HG02610 (cell line): ENCODE measurements around the gene SMARCAD1.

Experiments
- ATAC-seq: cut with Tn5 transposase; IDR thresholded peaks from one replicate; pipeline ENCODE4 v1.9.1; 2021; ENCODE audit warnings: mild to moderate bottlenecking, moderate library complexity; ENCODE audit not compliant: unreplicated experiment

Gene SMARCAD1

DNA sequence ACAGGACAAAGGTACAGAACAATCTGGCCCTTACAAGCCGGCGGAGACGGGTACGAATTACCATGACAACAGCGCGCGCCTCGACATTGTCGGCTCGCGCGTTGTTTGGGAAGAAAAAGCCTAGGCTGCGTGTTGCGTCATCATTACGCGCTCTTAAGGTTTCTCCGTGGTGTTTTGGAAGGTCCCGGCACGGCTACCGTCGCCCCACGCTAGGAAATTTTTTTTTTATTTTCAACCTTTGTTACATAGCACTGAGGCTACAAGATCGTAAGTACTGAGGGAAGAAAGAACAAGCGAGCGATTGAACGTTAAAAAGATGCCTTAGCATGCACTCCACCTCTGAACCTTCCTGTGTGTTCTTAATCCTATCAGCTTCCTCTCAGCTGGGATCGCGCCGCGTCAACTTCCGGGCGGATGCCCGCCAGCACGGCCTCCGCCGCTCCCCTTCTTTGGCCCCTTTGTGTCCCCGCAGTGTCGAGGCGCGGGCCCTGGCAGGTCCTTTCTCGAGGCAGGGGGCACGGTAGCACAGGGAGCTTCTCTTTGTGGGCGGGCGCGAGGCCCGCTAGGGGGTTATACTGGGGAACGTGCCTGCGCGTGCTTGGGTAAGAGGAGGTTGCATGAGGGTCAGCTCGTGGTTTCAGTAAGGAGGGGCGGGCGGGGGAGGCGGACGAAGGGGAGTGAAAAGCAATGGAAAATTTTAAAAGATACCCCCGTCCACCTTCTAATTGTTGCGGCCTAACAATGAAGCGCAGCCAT, at the start of gene SMARCAD1:
Gene SMARCAD1 (plus strand): TSS at position 397 of the 756 bp plus-strand sequence. CDS start 530 bp downstream, outside the sequence.
- ATAC-seq: peak; percentile 95

DNA sequence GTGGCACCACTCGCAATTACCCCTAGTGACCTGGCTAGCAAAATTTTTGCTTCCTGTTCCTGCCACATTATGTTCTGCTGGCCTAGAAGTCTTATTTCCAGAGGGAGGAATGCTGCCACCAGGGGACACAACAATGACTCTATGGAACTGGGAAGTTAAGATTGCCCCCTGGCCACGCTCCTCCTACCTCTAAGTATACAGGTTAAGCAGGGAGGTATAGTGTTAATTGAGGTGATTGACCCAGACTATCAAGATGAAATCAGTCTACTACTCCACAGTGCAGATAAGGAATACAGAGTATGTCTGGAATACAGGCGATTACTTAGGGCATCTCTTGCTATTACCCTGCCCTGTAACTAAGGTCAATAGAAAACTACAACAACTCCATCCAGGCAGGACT, 48.8 kb upstream of the SMARCAD1 start:
- ATAC-seq: no peak

GRCh38 chr4:94159790-94160189, 47.9 kb upstream of the SMARCAD1 start:
- no peak for ATAC-seq

DNA sequence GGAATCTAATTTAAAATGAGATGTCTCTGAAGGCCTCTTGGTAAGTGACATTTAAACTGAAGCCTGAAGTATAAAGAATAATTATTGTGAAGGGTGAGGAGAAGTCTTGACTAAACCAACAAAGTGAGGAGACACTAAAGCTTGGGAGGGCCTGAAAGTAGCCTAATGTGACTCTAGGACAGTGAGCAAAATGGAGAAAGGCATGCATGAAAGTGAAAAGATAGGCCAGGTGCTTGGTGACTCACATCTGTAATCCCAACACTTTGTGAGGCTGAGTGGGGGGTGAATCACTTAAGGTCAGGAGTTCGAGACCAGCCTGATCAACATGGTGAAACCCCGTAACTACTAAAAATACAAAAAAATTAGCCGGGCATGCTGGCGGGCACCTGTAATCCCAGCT, 46.9 kb upstream of the SMARCAD1 start:
- ATAC-seq: peak; percentile 69

- ATAC-seq: no peak
These were observed 42.4 kb upstream of the SMARCAD1 start for GRCh38 chr4:94165256-94165655.

DNA sequence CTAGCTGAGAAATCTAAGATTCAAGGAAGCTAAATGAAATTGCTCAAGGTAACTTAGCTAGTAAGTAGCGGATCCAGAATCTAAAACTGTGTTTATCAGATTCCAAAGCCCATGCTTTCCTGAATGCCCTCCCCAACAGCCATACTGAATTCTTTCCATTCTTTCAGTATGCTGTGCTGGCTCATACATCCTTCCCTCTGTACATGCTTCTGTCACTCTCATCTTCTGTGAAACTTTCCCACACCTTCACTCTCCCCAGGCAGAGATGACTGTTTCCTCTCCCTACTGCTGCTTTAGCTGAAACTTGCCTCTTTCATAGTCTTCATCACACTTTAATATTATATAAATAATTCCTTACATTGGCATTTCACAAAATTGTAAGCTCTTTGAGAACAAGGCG, 39.3 kb upstream of the SMARCAD1 start:
- no peak for ATAC-seq

DNA sequence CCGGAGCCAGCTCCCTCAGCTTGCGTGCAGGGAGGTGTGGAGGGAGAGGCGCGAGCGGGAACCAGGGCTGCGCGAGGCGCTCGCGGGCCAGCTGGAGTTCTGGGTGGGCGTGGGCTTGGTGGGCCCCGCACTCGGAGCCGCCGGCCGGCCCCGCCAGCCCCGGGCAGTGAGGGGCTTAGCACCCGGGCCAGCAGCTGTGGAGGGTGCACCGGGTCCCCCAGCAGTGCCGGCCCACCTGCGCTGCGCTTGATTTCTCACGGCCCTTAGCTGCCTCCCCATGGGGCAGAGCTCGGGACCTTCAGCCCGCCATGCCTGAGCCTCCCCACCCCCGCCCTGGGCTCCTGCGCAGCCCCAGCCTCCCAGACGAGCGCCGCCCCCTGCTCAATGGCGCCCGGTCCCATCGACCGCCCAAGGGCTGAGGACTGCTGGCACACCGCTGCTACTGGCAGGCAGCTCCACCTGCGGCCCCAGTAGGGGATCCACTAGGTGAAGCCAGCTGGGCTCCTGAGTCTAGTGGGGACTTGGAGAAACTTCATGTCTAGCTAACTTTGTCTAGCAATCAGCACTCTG, 37.8 kb upstream of the SMARCAD1 start:
- no peak for ATAC-seq

- ATAC-seq: no peak
These were observed 36.0 kb upstream of the SMARCAD1 start for GRCh38 chr4:94171616-94172015.

DNA sequence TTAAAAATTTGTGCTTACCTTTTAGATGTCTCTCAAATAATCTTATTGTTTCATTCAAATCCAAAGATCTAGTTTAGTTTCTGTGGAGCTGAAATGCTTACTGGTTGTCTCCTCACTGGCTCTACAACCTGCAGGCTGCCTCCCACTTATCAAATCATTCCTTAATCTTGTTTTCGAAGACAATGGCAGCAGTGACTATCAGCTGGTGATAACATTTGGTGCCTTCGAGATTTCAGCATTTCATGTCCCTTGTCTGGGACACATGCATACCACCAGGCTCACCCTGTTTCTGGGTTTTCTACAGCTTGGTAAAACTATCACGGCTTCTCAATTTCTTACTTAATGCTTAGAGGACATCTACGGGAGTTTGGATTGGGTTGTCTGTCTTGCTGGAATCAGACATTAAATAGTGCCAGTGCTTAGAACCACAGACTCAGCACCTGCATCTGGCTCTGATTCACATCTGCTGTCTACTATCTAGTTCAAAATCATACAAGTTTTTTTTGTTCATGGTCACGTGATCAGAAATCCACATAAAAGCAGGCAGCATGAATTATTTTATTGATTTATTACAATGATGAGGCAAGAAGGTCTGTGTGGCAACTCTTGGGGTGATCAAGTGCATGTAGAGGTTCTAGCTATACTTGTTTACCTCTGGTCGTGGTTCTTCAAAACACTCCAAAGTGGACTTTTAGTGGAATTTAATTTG, 32.0 kb upstream of the SMARCAD1 start:
- no peak for ATAC-seq

- no peak for ATAC-seq
These were observed 29.8 kb upstream of the SMARCAD1 start for GRCh38 chr4:94177822-94178221.

- ATAC-seq: no peak
These were observed 25.9 kb upstream of the SMARCAD1 start for GRCh38 chr4:94181815-94182214.

- ATAC-seq: no peak
These were observed 4.9 kb upstream of the SMARCAD1 start for GRCh38 chr4:94202769-94203168.

GRCh38 chr4:94208266-94208665, 601 bp downstream of the SMARCAD1 start:
- no peak for ATAC-seq

GRCh38 chr4:94208918-94209317, 1.3 kb downstream of the SMARCAD1 start:
- ATAC-seq: no peak

DNA sequence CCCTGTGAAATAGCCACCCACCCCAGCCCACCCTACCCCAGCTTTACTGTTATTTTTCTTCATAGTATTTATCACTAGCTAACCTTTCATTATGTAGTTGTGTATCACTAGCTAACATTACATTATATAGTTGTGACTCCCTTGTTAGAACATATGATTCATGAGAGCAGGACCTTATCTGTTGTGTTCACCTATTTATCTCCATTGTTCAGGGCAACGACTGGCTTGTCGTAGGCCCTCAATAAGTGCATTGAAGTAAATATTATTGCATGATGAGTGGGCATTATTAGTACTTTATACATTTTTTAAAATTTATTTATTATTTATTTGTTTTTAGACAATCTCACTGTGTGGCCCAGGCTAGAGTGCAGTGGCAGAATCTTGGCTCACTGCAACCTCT, 4.2 kb downstream of the SMARCAD1 start:
- ATAC-seq: no peak

- ATAC-seq: peak; percentile 52
These were observed 7.1 kb downstream of the SMARCAD1 start for GRCh38 chr4:94214703-94215319.

DNA sequence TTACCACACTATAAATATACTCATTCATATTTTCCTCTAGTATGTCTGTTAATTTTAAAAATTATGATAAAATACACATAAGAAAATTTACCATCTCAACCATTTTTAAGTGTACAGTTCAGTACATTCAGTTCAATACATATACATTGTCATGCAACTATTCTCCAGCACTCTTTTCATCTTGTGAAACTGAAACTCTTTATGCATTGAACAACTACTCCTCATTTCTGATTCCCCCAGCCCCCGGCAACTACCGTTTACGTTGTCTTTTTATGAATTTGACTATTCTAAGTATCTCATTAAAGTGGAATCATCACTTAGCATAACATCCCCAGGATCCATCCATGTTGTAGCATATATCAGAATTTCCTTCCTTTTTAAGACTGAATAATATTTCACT, 8.7 kb downstream of the SMARCAD1 start:
- no peak for ATAC-seq

GRCh38 chr4:94219402-94219801, 11.7 kb downstream of the SMARCAD1 start:
- ATAC-seq: no peak

DNA sequence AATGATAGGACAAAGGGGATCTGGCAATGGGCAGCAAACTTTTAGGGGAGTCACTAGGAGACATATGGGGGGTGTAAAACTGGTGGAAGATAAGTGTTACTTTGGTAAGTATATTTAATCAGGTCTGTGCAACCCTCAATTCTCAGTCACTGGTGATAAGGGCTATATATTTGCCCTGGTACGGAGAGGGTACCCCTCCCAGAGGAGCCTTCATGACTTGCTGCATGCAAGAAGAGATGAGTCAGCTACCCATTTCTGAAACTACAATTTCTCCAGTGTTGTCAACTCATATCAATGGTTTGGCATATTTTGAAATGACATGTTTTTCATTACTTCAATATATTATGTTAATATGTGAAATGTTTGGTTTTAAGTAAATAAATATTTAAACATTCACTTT, 14.3 kb downstream of the SMARCAD1 start:
- no peak for ATAC-seq

GRCh38 chr4:94225449-94225848, 17.8 kb downstream of the SMARCAD1 start:
- no peak for ATAC-seq

- ATAC-seq: no peak
These were observed 19.1 kb downstream of the SMARCAD1 start for GRCh38 chr4:94226763-94227162.
